Lung (tissue), 12 donors: ENCODE data around the gene USH1G. TPM values are rescaled to one million over a fixed set of nuclear protein-coding genes. Genes with fewer than 3 reads are reported as not detected.

ENCODE experiments used
- ATAC-seq: fragments of 200-7000 bp; cut with Tn5 transposase; one replicate; pipeline ENCODE4 v1.9.1; 2020; ENCODE audit warnings: moderate number of reproducible peaks; ENCODE audit not compliant: insufficient read depth, low FRiP score
- DNase-seq, 3 donors: peaks; one replicate each; pipeline ENCODE4 v3.0.0-alpha.2; 2013 to 2017
- H3K27ac ChIP-seq, 2 donors: one replicate each; pipeline ENCODE4 v1.5.1; 2013; ENCODE audit warnings: mild to moderate bottlenecking in 2 of 2, moderate library complexity in 2 of 2, control low read depth in 1 of 2, inconsistent platforms in 1 of 2, low read depth in 1 of 2, low read length in 1 of 2
- H3K27me3 ChIP-seq, 3 donors: one replicate each; pipeline ENCODE4 v1.5.1; 2013; ENCODE audit warnings: low read length in 2 of 3; ENCODE audit not compliant: control insufficient read depth in 3 of 3, insufficient read depth in 3 of 3
- H3K36me3 ChIP-seq, 4 donors: one replicate each; pipeline ENCODE4 v1.5.1; 2013; ENCODE audit warnings: low read length in 4 of 4, mild to moderate bottlenecking in 1 of 4, moderate library complexity in 1 of 4; ENCODE audit not compliant: control insufficient read depth in 4 of 4, insufficient read depth in 4 of 4
- H3K4me1 ChIP-seq, 5 donors: one replicate each; pipeline ENCODE4 v1.5.1; 2013; ENCODE audit warnings: low read length in 5 of 5, mild to moderate bottlenecking in 2 of 5, moderate library complexity in 1 of 5; ENCODE audit not compliant: control insufficient read depth in 5 of 5, insufficient read depth in 5 of 5
- H3K4me3 ChIP-seq: one replicate; pipeline ENCODE4 v1.5.1; 2013; ENCODE audit warnings: mild to moderate bottlenecking, control low read depth, moderate library complexity
- H3K9ac ChIP-seq, 2 donors: one replicate each; pipeline ENCODE4 v1.5.1; 2013; ENCODE audit warnings: low read length in 2 of 2, control low read depth in 1 of 2; ENCODE audit not compliant: insufficient read depth in 1 of 2
- H3K9me3 ChIP-seq, 4 donors: one replicate each; pipeline ENCODE4 v1.5.1; 2013; ENCODE audit warnings: low read length in 3 of 4, mild to moderate bottlenecking in 1 of 4, moderate library complexity in 1 of 4; ENCODE audit not compliant: control insufficient read depth in 4 of 4, insufficient read depth in 3 of 4
- WGBS, 2 donors: extraction: QIAGEN DNeasy Blood & Tissue Kit; methylation state at CpG; one replicate each; pipeline ENCODE4 v1.1.7; 2013; 5-methylcytosine and 5-hydroxymethylcytosine counted together
- polyA plus RNA-seq, 2 donors: library from polyadenylated mRNA; stranded (reverse); fragments of 200-250 nt; gene quantifications; one replicate each; pipeline ENCODE4 v1.2.1, GENCODE V29; 2013
- total RNA-seq, 2 donors: library from RNA; depleted of rRNA in 1 of 2; stranded (reverse); fragments of >200 nt in 1 of 2; gene quantifications; one replicate each; pipeline ENCODE4 v1.2.1, GENCODE V29; 2014 to 2021
- TF ChIP-seq, protein P1 (sequence below): IDR thresholded peaks from 2 replicates; pipeline ENCODE4 v1.5.1; 2012; ENCODE audit warnings: mild to moderate bottlenecking; ENCODE audit errors: control extremely low read depth, extremely low read depth
- donor health status: control.
- donor health status: control.
- donor health status: Bipolar disorder and iron deficiency.
- donor health status: healthy.
- donor health status: DM: yes; HTN: yes; CAD: no.

Gene USH1G
- total and polyA plus RNA-seq, 4 donors = 0.01 TPM; not detected in 3

DNA sequence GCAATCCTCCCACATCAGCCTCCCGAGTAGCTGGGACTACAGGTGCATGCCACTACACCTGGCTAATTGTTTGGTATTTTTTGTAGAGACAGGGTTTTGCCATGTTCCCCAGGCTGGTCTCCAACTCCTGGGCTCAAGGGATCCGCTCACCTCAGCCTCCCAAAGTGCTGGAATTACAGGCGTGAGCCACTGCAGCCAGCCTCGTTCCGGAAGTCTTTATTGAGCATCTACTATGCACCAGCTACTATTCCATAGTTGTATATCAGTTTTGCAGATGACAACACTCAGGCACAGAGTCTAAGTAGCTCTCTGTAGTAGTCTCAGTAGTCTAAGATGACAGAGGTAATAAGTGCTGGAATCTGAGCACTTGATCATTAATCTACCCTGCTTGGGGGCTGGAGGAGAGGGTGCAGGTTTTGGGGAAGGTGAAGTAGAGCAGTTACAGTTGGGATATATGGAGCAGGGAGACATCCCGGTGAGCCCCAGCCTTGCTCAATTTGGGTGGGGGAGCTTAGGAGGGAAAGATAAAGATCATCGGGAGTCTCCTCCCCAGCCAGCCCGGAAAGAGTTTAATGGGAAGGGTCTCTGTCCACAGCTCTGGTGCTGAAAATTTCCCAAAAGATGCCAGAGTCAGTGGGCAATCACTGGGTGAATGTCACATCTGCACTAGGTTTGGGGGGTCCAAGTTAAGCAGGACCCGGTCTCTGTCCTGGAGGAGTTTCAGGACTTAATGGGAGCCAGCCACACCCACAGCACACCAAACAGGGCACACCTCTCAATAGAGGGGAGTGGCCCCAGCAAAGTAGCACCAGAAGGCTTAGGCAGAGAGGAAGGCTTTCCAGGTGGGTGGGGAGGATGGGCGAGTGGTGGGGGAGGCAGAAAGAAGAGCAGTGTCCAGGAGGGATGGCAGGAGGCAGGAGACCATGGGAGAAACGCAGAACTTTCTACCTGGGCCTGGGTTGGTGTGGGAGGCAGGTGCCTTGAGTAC, 14.3 kb upstream of the USH1G start:
- 55 to 57% methylated on average over 11 of the region's 11 CpGs for WGBS, 2 donors
- Histone ChIP-seq H3K9me3 (peaks cover 0 to 3% (median 0%) of the 10 kb centered on the region in 4 donors), H3K4me3 (no peak overlapping the region), H3K36me3 (no peaks in the 10 kb centered on the region), H3K27ac (no peak overlapping the region), H3K4me1 (peaks cover 0 to 3% (median 0%) of the 10 kb centered on the region in 5 donors), H3K9ac (no peak overlapping the region), H3K27me3 (peaks cover 0 to 76% (median 24%) of the 10 kb centered on the region in 3 donors)
- DNase-seq (no peak), ATAC-seq (no peak)
- TF ChIP-seq, protein P1, sequence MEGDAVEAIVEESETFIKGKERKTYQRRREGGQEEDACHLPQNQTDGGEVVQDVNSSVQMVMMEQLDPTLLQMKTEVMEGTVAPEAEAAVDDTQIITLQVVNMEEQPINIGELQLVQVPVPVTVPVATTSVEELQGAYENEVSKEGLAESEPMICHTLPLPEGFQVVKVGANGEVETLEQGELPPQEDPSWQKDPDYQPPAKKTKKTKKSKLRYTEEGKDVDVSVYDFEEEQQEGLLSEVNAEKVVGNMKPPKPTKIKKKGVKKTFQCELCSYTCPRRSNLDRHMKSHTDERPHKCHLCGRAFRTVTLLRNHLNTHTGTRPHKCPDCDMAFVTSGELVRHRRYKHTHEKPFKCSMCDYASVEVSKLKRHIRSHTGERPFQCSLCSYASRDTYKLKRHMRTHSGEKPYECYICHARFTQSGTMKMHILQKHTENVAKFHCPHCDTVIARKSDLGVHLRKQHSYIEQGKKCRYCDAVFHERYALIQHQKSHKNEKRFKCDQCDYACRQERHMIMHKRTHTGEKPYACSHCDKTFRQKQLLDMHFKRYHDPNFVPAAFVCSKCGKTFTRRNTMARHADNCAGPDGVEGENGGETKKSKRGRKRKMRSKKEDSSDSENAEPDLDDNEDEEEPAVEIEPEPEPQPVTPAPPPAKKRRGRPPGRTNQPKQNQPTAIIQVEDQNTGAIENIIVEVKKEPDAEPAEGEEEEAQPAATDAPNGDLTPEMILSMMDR = no peak

DNA sequence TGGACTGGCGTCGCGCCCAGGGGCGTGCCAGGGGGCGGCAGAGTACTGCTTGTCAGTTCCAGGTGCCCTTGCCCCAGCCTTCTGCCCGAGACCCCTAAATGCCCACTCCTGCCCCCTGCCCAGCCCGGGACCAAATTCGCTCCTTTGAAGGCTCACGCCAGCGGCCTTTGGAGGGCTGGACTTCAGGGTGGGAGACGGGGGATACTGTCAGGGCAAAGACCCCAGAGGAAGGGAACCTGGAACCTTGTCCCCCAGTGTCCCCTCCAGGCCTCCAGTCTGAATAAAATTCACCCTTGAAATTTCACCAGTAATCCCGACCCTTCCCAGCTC, 13.4 kb upstream of the USH1G start:
- H3K27me3 ChIP-seq = peaks cover 0 to 72% (median 27%) of the 10 kb centered on the region in 3 donors
- peaks cover 0 to 3% (median 0%) of the 10 kb centered on the region in 5 donors for H3K4me1 ChIP-seq
- H3K36me3 ChIP-seq = no peaks in the 10 kb centered on the region
- peaks cover 0 to 3% (median 0%) of the 10 kb centered on the region in 4 donors for H3K9me3 ChIP-seq
- 16 to 20% methylated on average over 11 to 12 of the region's 12 CpGs for WGBS, 2 donors
- H3K4me3 ChIP-seq = no peak overlapping the region
- ATAC-seq (no peak), DNase-seq (no peak)
- H3K27ac ChIP-seq = no peak overlapping the region
- TF ChIP-seq, protein P1 = no peak
- H3K9ac ChIP-seq = no peak overlapping the region

DNA sequence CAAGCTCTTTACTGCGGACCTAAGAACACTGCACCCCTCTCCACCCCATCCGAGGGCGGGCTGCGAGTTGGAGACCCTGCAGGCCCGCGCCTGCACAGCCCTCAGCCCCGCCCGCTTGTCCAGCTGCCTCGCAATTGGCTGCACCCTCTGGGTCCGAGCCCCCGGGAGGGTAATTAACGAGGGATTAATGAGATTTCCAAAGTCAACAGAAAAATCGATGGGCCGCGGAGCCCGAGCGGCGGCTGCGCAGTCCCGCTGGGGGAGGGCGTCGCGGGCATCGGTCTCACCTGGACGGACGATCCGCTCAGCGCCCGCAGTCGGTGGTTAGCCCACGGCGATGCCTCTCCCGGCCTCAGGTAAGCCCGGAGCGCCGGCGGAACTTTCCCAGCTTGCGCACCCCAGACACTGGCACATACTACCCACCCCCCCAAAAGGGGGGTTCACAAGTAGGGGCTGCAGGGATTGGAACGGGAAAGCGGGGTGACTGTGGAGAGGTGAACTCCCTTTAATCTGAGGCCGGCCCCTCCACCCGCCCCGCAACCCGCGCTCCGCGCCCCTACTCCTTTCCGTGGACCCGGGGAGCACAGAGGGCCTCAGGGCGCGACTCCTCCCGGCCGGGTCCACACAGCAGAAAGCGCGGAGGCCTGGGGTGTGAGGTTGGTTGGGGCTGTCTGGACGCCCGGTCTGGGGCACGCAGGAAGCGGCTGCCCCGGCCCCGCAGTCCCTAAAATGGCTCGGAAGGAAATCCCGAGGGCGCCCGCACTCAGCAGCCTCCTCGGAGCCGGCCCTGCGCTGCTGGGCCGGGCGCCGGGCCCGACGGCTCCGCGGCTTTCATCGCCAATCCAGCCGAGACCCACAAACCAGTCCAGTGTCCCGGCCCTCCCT, 12.8 kb upstream of the USH1G start, which contains the start of gene OTOP3:
TSS of gene OTOP3 (plus strand) at position 314 of the 885 bp plus-strand sequence. CDS start at position 338, 24 bp downstream.
- Histone ChIP-seq H3K9ac (no peak within 1 kb of the TSS), H3K27ac (no peak within 1 kb of the TSS), H3K9me3 (peaks cover 0 to 3% (median 0%) of the 10 kb centered on the region in 4 donors), H3K4me3 (no peak within 1 kb of the TSS), H3K36me3 (no peaks in the 10 kb centered on the region), H3K27me3 (peaks cover 0 to 78% (median 27%) of the 10 kb centered on the region in 3 donors), H3K4me1 (peaks cover 0 to 3% (median 0%) of the 10 kb centered on the region in 5 donors)
- no peak for DNase-seq
- WGBS, 2 donors = 5 to 7% methylated on average over 71 to 78 of the region's 78 CpGs
- no peak for ATAC-seq
- TF ChIP-seq, protein P1 = no peak
